ENCODE data around the gene HDAC10.

DNA sequence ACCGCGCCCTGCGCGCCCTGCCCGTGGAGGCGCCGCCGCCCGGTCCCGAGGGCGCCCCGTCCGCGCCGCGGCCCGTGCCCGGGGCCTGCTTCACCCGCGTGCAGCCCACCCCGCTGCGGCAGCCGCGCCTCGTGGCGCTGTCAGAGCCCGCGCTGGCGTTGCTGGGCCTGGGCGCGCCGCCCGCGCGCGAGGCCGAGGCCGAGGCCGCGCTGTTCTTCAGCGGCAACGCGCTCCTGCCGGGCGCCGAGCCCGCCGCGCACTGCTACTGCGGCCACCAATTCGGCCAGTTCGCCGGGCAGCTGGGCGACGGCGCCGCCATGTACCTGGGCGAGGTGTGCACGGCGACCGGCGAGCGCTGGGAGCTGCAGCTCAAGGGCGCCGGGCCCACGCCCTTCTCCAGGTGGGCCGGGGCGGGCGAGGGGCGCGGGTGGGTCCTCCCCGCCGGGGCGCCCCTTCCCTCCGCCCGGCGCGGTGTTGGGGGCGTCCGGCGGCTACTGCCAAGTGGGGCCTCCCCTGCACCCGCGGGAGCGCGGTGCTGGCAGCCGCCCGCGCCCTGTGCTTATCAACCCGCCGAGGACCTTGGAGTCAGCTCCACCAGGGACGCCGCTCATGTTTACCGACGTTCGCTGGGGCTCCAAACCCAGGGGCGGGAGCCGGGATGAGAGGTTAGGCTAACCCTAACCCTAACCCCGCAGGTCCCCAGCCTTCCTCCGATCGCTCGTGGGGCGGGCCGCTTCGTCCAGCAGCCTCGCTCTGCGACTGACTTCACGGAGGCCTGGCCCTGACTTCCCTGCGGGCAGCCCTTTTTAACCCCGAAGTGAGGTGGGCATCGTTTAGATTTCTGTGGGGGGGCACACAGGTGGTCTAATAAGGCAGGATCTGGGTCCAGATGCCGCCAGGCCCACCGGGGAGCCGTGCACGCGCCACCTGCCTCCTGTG is 49.6 kb downstream of the HDAC10 start:
- TF ChIP-seq, protein P1, sequence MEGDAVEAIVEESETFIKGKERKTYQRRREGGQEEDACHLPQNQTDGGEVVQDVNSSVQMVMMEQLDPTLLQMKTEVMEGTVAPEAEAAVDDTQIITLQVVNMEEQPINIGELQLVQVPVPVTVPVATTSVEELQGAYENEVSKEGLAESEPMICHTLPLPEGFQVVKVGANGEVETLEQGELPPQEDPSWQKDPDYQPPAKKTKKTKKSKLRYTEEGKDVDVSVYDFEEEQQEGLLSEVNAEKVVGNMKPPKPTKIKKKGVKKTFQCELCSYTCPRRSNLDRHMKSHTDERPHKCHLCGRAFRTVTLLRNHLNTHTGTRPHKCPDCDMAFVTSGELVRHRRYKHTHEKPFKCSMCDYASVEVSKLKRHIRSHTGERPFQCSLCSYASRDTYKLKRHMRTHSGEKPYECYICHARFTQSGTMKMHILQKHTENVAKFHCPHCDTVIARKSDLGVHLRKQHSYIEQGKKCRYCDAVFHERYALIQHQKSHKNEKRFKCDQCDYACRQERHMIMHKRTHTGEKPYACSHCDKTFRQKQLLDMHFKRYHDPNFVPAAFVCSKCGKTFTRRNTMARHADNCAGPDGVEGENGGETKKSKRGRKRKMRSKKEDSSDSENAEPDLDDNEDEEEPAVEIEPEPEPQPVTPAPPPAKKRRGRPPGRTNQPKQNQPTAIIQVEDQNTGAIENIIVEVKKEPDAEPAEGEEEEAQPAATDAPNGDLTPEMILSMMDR (IDR thresholded peaks at IDR 0.05) = no peak
- no peak for TF ChIP-seq EP300 (IDR thresholded peaks at IDR 0.05)

Measured in suprapubic skin (tissue), 3 donors.